GM21526 (cell line): ENCODE results near the gene ITGB1.

Source experiments
- ATAC-seq: cut with Tn5 transposase; IDR thresholded peaks from one replicate; pipeline ENCODE4 v1.9.1; 2021; ENCODE audit warnings: moderate library complexity; ENCODE audit not compliant: unreplicated experiment, low FRiP score

ITGB1 gene

DNA sequence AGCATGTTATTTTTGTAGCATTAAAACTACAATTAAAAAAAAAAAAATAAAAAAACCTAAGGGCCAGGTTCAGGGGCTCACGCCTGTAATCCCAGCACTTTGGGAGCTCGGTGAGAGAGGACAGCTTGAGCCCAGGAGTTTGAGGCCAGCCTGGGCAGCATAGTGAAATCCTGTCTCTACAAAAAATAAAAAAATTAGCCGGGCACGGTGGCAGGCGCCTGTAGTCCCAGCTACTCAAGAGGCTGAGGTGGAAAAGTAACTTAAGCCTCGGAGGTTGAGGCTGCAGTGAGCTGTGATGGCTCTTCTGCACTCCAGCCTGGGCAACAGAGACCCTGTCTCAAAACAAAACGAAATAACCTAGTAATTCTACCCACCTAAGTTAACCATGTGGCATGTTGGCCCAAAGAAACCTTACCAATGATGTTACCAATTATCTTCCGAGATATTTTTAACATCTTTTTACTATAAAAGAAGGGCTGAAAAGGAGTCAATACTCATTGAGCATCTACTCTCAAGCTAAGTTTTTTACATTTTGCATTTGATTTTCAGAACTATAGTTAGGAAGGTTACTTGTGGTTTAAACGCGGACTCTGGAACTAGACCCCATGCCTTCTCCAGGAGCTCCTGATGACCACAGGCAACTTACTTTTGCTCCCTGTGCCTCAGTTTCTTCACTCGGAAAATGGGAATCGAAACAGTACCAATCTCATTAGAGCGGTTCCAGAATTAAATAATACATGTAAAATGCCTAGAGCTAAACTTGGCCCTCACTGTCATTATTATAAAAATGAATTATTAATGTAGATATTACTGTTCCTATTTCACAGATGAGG, 1.4 kb downstream of the ITGB1 start:
- no peak for ATAC-seq

DNA sequence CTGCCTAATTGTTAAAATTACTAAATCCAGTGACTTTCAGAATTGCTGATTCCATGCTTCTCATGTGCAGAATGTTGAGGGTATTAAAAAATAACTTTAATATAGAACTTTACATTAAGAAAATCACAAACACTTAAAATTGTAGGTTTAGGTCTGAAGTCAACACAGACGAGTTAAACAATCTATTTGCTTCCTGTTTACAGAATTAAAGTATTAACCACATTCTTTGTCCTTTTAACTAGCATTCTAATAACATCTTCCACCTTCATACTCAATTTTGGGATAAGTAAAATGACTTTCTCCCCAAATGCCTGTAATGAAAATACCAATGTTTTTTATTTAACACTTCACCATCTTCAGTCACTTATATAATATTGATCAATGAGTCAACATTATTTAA, 2.2 kb downstream of the ITGB1 start:
- ATAC-seq, result no peak

DNA sequence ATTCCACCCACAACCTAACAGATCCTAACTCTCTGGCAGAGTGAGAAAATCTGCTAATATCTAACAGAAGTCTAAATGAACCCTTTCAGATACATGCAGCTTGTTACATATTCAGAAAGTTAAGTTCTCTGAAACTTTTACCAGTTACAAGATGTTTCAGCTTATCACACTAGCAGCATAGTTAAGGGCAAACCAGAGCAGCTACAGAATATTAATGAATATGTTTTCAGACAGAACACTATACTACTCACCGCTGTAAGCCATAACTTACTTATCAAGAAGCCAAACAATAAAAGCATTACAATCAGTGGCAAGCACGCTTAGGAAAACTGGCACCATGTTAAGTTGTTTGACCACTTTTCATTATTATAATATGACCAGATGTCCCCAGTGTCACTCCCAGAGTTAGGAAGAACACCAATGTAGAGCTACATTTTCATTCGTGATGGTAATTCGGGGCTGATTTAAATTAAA, 2.7 kb downstream of the ITGB1 start:
- no peak for ATAC-seq

DNA sequence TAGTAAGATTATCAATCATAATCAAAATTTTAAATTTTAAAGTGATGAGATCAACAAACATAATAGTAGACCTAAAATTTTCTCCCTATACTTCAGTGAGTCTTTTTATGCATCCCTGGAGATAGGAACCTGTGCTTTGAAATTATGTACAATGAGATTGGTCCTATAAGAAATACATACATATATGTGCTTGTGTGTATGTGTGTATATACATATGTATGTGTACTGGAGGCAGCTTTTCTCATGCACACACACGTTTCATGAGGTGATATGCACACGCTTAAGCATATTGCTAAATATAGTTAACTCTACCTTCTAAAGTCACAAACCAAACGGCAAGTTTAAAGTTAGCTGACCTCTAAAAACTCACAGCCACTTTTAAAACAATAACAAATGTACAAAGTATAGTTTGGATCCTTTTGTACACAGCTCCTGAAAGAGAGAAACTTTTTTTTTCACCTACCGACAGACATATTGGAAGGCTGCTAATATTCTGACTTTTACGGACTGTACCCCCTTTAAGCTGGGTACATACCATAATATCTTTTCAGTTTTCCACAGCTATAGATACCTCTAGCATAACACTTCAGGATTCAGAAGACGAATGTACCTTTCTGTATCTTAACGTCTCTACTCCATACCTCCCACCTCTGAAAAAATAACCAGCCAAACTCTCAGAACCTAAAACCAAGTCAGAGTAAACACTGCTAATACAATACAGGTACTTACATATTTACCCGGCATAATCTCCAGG, 3.3 kb downstream of the ITGB1 start:
- ATAC-seq, result no peak

DNA sequence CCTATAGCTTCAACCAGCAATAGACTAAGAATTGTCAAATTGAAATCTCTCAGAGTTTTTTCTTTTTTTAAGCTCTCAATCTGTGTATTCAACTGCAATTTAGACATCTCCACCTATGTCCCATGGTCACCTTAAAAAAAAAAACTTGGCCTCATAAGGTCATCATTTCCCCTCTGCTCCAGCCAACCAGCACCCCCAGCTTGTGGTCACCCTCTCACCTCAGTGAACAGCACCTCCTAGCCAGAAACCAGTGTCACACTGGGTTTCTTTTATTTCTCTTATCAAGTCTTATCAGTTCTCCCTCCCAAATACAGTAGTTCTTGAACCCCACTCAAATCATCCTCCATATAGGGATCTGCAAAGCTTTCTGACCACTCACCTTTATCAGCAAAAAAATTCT, 4.0 kb downstream of the ITGB1 start:
- no peak for ATAC-seq

DNA sequence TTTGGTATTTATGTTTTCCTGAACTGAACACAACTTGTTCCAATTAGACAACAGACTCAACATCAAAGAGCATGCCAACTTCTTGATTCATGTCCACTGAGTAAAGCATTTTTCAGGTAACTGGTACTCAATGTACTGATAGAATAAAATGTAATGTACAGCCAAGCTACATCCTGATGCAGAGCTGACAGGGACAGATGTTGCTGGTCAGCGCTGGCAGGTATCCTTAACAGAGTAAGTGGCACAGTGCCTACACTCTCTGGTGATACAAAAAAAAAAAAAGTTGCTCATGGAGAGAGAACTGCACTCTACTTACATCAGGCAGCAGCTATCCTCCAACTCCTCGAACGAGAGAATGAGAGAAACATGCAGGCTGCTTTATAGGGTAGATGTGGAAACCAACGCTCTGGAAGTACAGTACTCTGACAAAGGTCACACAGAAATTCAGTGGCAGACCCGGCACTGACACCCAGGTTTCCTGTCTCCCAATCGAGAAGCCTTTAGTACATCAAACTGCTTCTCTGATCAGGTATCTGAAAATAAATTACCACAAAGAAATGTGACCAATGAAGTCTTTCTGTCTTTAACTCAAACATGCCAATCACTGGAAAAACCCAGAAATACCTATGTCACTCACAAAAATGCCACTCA, 4.6 kb downstream of the ITGB1 start:
- ATAC-seq, result no peak

DNA sequence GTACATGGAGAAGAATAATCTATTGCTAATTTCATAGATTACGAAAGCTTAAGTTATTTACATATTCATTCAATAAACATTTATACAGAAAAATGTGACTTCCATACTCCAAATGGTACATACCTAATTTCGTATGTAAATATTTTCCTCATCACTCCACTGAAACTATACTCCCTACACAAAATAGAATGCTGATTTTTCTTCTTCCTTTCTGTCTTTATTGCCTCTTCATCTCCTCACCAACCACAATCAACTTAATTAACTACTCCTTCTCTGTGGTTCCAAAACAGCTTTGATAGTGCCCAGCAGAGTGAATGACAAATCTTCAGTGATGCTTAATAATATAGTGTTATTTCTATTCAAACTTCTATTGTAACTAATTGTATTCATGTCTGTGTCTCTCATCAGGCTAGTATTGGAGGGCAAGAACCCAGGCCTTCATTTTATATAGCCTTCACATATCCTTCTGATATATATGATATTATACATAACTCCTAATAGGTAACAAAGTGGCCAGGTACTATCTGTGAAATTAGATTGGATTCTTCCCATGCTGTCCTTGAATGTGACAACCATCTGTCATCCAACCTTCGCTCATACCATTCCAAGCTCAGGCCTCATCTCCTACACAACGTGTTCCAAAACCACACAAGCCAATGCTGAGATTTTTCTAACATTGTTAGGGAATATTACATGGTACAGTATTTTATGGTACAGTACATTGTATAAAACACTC, 5.3 kb downstream of the ITGB1 start:
- ATAC-seq, result no peak

DNA sequence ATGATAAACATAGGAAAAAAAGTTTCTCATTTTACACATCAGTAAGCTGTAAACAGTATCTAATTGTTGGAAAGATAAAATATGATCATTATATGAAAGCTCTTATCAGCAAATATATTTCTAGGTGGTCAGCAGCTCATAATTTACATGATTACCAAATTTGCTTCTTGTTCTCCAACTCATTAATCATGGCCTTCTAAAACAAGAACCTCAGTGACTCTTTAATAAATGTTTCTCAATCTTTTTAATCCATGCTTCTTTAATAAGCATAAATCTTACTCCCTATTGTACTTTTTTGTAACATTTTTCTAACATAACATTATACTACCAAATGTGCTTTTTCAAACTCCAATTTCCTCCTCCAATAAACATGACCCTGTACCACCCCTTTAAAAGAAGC, 5.9 kb downstream of the ITGB1 start:
- ATAC-seq, result no peak

DNA sequence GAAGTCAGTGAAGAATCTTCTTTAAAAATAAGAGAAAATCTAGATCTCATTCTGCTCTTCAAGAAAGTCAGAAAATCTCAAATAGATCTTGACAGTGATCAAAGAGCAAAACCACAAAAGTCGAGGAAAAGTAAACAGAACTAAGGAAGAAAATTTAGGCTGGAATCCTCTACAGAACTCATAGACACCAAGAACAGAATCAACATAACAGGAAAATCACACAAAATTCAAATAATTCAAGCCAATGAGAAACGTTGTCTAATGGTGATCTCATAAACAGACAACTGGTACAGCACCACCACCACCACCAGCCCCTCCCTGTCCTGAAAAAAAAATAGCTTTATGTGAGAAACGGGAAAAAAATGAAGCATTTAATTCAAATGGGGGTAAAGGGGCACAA, 6.9 kb downstream of the ITGB1 start:
- no peak for ATAC-seq

DNA sequence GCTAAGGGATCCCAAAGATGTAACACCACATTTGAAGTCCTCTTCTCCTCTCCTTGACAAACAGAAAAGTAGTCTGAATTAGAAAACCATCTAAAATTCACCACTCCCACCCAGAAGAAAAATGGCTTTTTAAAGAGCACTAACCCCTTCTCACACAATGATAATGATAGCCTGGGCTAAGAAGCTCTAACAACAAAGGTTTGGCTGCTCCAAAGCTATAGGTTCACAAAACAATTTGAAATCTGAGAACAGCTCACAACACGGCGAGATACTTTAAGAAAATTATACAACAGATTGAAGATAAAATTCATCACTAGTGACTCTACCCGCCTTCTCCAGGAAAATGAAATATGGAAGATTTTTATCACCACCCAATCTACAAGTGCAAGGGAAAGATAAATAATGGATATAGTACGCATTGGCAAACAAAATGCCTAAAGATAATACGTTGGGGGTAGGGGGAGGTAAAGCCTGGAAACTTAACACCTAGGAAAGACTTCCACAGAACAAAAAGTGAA, 7.4 kb downstream of the ITGB1 start:
- no peak for ATAC-seq

DNA sequence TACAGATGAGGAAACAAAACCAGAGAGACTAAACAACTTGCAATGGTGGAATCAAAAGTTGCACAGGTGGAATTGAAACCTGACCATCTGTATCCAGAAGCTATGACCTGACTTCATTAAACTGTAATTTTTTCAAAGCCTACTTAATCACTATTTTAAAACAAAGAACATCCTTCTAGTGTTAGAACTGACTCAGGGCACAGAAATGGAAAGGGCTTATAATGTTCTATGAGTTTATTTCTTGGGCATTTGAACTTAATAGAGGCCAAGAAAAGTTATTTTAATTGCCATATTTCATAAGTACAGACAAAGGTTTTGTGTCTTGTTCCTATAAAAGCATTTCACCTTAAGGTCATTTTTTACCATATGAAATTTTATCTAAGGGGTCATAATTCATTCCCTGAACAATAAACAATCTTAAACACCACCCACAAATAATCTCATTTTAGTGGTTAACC, 8.8 kb downstream of the ITGB1 start:
- ATAC-seq, result peak; percentile 66

DNA sequence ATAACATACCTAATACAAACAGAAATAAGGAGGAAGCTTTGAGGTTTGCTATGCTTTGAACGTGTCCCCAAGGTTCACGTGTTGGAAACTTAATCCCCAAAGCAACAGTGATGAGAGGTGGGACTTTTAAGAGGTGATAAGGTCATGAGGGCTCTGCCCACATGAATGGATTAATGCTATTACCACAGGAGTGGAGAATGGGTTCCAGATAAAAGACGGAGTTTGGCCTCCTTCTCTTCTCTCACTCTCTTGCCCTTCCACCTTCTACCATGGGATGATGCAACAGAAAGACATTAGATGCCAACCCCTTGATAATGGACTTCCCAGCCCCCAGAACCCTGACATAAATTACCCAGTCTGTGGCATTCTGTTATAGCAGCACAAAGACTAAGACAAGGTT, 9.6 kb downstream of the ITGB1 start:
- no peak for ATAC-seq

DNA sequence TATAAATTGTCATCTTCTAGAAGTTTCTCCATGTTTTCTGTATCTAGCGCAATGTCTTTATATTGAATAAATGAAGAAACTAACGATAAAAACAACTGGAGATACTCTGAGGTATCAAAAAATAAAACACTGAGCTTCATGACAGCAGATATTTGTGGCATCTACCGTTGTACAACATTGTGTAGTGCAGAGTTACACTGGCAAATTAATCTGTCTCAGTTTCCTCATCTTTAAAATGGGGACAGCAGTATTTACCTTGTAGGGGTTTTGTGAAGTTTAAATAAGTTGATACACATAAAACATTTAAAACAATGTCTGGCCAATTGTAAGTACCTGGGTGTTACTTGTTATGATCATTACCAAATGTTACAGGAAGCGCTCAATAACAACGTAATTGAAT, 10.4 kb downstream of the ITGB1 start:
- ATAC-seq, result no peak

DNA sequence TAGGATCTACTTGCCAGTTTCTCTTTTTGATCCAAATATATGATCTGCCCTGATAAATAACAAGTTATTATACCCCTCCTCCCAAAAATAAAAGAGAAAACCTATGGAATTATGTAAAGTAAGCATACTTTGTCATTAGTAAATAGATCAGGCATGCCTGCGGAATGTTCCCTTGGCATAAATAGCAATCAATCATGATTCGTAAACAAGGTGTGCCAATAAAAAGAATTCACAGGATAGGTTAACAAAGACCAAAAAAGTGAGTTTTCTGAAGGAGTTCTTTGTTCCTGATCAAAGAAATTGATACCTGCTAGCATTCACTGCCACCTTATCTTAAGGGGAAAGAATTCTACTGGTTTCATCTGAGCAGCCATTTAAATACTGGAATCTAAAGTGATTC, 11.9 kb downstream of the ITGB1 start:
- ATAC-seq, result no peak

DNA sequence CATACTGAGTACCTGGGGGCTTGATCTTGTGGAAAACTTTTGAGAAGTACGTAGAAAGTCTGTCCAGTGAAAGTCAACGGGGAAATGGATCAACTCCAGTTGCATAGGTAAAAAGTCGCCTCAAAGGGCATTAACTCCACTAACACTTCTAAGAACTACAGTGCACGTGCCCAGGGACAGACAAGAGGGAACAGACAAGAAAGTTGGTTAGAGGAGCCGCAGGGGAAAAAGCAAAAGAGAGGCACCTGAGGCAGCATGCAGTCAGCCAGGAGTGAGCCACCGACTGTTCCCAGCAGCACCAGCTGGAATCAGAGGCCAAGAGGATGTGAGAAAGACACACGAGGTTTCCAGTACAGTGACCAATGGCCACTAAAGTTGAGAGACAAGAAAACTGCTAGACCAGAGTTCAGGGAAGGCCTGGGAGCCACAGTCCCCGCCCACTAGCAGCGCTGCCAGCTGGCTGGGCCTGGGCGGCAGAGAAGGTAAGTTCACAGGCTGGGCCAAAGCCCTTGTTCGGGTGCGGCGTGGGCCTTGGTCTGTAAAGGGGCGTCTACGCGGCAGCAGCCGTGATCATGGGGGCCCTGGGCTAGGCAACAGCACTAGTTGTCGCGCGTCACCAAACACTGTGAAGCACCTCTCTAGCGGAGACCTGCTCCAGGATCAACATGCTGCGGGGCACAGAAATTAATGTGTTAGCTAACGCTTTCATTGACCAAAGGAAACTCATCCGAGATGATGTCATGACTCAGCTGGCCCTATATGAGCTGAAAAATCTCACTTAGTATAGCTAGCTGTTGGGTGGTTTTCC, 14.0 kb downstream of the ITGB1 start:
- ATAC-seq, result no peak

DNA sequence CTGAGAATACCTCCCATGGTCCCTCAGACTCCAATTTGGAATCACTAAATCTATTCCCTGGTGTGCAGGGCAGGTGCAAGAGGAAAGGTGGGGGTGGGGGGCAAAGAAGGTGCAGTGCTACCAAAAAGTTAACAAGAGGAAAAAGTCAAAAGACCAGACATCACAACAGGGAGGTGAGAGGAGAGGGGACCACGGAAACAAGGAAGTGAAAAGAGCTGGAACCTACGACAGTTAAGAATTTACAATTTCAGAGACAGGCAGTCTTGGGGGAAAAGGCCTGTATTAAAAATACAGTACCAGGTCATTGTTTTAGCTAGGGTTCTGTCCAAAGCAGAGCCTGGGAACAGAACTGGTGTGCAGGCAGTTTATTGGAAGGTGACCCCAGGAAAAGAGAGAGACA, 14.6 kb downstream of the ITGB1 start:
- ATAC-seq, result peak; percentile 72

DNA sequence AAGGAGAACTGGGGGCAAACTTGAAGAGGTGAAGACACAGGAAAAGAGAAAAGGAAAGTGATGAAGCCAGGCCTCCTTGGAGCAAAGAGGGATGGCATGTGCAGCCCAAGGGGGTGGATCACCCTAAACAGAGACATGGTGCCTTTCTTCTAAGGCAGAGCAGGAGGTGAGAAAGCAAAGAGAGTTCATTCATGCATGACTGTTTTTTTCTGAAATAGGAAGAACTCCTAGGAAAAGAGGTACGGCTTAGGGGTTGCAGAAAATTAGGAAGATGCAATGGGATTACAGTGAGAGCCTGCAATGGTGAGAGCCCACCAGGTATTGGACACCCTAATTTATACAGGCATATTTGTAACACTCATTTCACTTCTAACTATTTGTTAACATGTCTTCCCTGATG, 15.9 kb downstream of the ITGB1 start:
- no peak for ATAC-seq

DNA sequence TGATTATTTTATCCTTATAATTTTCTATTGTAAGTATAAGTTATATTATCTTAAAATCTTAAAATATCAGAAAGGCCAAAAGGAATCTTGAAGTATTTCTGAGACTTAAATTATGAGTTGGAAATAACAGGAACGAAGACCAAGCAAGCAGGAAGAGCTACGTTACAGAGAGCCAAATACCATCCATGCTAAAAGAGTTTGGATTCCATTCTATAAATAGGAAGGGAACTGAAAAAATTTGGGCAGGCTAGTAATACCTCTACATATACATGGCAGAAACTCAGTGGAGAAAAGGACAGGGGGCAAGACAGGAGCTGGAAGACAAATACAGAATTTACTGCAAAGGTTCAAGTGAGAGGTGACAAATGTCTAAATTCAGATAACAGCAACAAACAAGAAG, 16.7 kb downstream of the ITGB1 start:
- no peak for ATAC-seq
